Measurements from ENCODE around the gene DSE.

DSE gene

GRCh38 chr6:116351101-116351500 is 19.6 kb upstream of the DSE start:
- TF ChIP-seq, protein P1, sequence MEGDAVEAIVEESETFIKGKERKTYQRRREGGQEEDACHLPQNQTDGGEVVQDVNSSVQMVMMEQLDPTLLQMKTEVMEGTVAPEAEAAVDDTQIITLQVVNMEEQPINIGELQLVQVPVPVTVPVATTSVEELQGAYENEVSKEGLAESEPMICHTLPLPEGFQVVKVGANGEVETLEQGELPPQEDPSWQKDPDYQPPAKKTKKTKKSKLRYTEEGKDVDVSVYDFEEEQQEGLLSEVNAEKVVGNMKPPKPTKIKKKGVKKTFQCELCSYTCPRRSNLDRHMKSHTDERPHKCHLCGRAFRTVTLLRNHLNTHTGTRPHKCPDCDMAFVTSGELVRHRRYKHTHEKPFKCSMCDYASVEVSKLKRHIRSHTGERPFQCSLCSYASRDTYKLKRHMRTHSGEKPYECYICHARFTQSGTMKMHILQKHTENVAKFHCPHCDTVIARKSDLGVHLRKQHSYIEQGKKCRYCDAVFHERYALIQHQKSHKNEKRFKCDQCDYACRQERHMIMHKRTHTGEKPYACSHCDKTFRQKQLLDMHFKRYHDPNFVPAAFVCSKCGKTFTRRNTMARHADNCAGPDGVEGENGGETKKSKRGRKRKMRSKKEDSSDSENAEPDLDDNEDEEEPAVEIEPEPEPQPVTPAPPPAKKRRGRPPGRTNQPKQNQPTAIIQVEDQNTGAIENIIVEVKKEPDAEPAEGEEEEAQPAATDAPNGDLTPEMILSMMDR (IDR thresholded peaks at IDR 0.05; ENCODE audit: borderline replicate concordance, insufficient read depth, low read depth, low read length), result no peak
- no peak overlapping the region for H3K4me3 ChIP-seq (ENCODE audit: low read depth, low read length)

- H3K4me3 ChIP-seq (ENCODE audit: low read depth, low read length), result no peak overlapping the region
- TF ChIP-seq, protein P1 (IDR thresholded peaks at IDR 0.05; ENCODE audit: borderline replicate concordance, insufficient read depth, low read depth, low read length), result no peak
Measured at GRCh38 chr6:116352515-116353471, 18.0 kb upstream of the DSE start.

DNA sequence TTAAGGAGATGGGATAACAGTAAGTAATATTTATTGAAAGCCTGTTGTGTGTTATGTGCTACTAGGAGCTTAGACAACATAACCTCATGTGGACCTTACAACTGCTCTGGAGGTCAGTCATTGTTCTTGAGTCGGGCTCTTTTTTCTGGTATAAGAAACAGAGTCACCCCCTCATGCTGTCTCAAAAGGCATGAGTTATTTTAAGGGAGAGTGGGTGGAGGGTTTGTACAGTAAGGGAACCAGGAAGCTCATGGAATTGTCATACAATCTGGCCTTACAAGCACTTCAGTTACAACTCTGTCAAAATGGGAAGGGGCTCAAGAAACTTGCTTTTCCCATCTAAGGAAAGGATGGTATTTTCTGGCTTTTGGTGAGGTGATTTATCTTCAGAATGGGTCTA is 16.5 kb upstream of the DSE start:
- TF ChIP-seq, protein P1 (IDR thresholded peaks at IDR 0.05; ENCODE audit: borderline replicate concordance, insufficient read depth, low read depth, low read length), result no peak
- H3K4me3 ChIP-seq (ENCODE audit: low read depth, low read length), result no peak overlapping the region

GRCh38 chr6:116355796-116356195 is 15.0 kb upstream of the DSE start:
- TF ChIP-seq, protein P1 (IDR thresholded peaks at IDR 0.05; ENCODE audit: borderline replicate concordance, insufficient read depth, low read depth, low read length), result no peak
- H3K4me3 ChIP-seq (ENCODE audit: low read depth, low read length), result no peak overlapping the region

DNA sequence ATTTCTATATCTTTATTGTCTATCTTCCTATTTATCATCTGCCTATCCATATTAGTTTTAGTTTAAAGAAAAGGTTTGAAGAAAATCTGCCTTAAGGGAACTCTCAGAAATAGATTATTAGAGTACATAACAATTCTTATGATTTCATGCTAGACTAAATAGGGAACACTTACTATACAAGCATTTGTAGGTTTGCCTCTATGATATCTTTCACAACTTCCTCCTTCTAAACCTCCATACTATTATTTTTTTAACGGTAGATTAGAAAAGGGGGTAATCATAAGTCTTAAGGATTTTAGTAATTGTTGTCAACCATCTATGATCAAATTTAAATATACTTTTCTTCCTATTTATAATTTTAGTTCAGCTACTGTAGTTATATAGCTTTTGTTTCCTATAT is 11.6 kb upstream of the DSE start:
- TF ChIP-seq, protein P1 (IDR thresholded peaks at IDR 0.05; ENCODE audit: borderline replicate concordance, insufficient read depth, low read depth, low read length), result no peak
- H3K4me3 ChIP-seq (ENCODE audit: low read depth, low read length), result no peak overlapping the region

- no peak overlapping the region for H3K4me3 ChIP-seq (ENCODE audit: low read depth, low read length)
- TF ChIP-seq, protein P1 (IDR thresholded peaks at IDR 0.05; ENCODE audit: borderline replicate concordance, insufficient read depth, low read depth, low read length), result no peak
Measured at GRCh38 chr6:116359835-116360234, 10.9 kb upstream of the DSE start.

DNA sequence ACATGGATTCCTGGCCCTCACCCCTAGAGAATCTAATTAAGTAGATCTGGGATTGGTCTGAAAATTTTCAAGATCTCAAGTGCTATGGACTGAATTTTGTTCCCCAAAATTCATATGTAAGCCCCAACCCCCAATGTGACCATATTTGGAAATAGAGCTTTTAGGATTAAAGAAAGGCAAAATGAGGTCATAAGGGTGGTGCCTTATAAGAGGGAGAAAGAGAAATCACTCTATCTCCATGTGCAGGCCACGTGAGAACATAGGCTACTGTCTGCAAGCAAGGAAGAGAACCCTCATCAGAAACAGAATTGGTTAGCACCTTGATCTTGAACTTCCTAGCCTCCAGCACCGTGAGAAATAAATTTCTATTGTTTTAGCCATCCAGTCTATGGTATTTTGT is 8.5 kb upstream of the DSE start:
- no peak overlapping the region for H3K4me3 ChIP-seq (ENCODE audit: low read depth, low read length)
- TF ChIP-seq, protein P1 (IDR thresholded peaks at IDR 0.05; ENCODE audit: borderline replicate concordance, insufficient read depth, low read depth, low read length), result no peak

All from GM12875 (cell line).